ENCODE results near the gene TRPC6. TPM values are rescaled to one million over a fixed set of nuclear protein-coding genes. Genes with fewer than 3 reads are reported as not detected.

TRPC6 gene
- total RNA-seq, 6 experiments from 2014 or later, result 0.05 to 0.29 TPM; not detected in 4

GRCh38 chr11:101498891-101499290 is 84.9 kb downstream of the TRPC6 start:
- Histone ChIP-seq H3K4me3 (no peak overlapping the region), H3K27me3 (no peaks in the 10 kb centered on the region), H3K36me3 (no peaks in the 10 kb centered on the region), H3K27ac (no peak overlapping the region), H3K4me1 (no peaks in the 10 kb centered on the region), H3K9me3 (no peaks in the 10 kb centered on the region)
- ATAC-seq, result no peak
- intact Hi-C loops (cut with DNase I), result no loop called here
- DNase-seq, result no peak
- TF ChIP-seq CTCF (IDR thresholded peaks at IDR 0.05) (no peak), POLR2A (IDR thresholded peaks at IDR 0.05) (no peak)
- 55% methylated on average over 1 of the region's 1 CpG for WGBS (ENCODE audit: insufficient coverage, low coverage, low lambda C conversion rate, missing lambda C conversion rate)

- Histone ChIP-seq H3K27ac (no peak overlapping the region), H3K9me3 (no peaks in the 10 kb centered on the region), H3K36me3 (no peaks in the 10 kb centered on the region), H3K4me1 (no peaks in the 10 kb centered on the region), H3K4me3 (no peak overlapping the region), H3K27me3 (no peaks in the 10 kb centered on the region)
- ATAC-seq (no peak), DNase-seq (no peak)
- intact Hi-C loops (cut with DNase I), result no loop called here
- 44% methylated on average over 5 of the region's 5 CpGs for WGBS (ENCODE audit: insufficient coverage, low coverage, low lambda C conversion rate, missing lambda C conversion rate)
- TF ChIP-seq POLR2A (IDR thresholded peaks at IDR 0.05) (no peak), CTCF (IDR thresholded peaks at IDR 0.05) (no peak)
These were observed 86.5 kb downstream of the TRPC6 start for GRCh38 chr11:101497291-101497690.

- WGBS (ENCODE audit: insufficient coverage, low coverage, low lambda C conversion rate, missing lambda C conversion rate), result 48% methylated on average over 2 of the region's 2 CpGs
- no peaks in the 10 kb centered on the region for H3K9me3 ChIP-seq
- H3K27ac ChIP-seq, result no peak overlapping the region
- H3K4me1 ChIP-seq, result no peaks in the 10 kb centered on the region
- intact Hi-C loops (cut with DNase I), result no loop called here
- TF ChIP-seq POLR2A (IDR thresholded peaks at IDR 0.05) (no peak), CTCF (IDR thresholded peaks at IDR 0.05) (no peak)
- no peaks in the 10 kb centered on the region for H3K36me3 ChIP-seq
- no peak overlapping the region for H3K4me3 ChIP-seq
- no peak for DNase-seq
- no peak for ATAC-seq
- no peaks in the 10 kb centered on the region for H3K27me3 ChIP-seq
These were observed 96.0 kb downstream of the TRPC6 start for GRCh38 chr11:101487775-101488174.

GRCh38 chr11:101482556-101483124 is 101.2 kb downstream of the TRPC6 start:
- H3K4me1 ChIP-seq, result no peaks in the 10 kb centered on the region
- DNase-seq (no peak), ATAC-seq (no peak)
- intact Hi-C loops (cut with DNase I), result no loop called here
- no peaks in the 10 kb centered on the region for H3K27me3 ChIP-seq
- H3K36me3 ChIP-seq, result no peaks in the 10 kb centered on the region
- H3K27ac ChIP-seq, result no peak overlapping the region
- no peaks in the 10 kb centered on the region for H3K9me3 ChIP-seq
- no peak for TF ChIP-seq POLR2A (IDR thresholded peaks at IDR 0.05)
- TF ChIP-seq CTCF (IDR thresholded peaks at IDR 0.05), result no peak
- no peak overlapping the region for H3K4me3 ChIP-seq
- 88% methylated on average over 4 of the region's 4 CpGs for WGBS (ENCODE audit: insufficient coverage, low coverage, low lambda C conversion rate, missing lambda C conversion rate)

Measured in right lobe of liver (tissue), 6 donors.